PC-3 (cell line): ENCODE results near the gene THBS2.

Source experiments
- CTCF ChIP-seq: fragments of 300-600 bp; sonication (generic); conservative IDR thresholded peaks from 2 replicates; pipeline ENCODE4 v1.5.1; 2017; ENCODE audit warnings: antibody characterized with exemption, low read depth, mild to moderate bottlenecking, low read length
- EZH2phosphoT487 ChIP-seq: fragments of 300-600 bp; sonication (generic); IDR thresholded peaks from 2 replicates; pipeline ENCODE4 v1.6.1; 2018; ENCODE audit warnings: mild to moderate bottlenecking, antibody characterized with exemption, low read length, borderline replicate concordance

DNA sequence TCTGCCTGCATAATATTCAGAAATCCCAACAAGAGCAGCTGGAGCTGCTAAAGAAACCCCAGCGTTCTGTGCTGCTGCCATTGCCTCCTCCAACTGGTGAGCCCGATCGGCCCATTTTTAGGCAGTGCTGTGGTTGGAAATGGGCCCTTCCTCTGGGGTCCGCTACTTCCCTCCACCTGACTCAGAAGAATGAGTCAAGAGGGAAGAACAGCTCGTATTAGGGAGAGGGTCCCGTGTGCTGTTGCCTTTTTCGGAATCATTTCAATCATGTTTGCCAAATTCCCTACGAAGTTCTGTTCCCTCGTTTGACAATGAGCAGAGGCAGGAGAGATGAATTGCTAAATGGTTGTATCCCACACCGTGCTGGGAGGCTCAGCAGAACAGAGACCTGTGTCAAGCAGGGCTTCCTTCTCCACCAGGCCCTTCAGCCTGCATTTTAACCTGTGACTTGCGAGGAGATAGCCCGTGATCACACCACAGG, 38.4 kb downstream of the THBS2 start:
- TF ChIP-seq CTCF (no peak), EZH2phosphoT487 (no peak)
